Liver (tissue), 9 donors: Measurements from ENCODE around the gene ANKRD11. TPM values are rescaled to one million over a fixed set of nuclear protein-coding genes. Genes with fewer than 3 reads are reported as not detected.
A peak's percentile ranks its signal among the peaks of the same experiment; 100 is the strongest.

Source experiments
- DNase-seq: peaks from one replicate; pipeline ENCODE4 v3.0.0-alpha.2; 2017; ENCODE audit warnings: low spot score
- H3K27ac ChIP-seq, 2 donors: one replicate each; pipeline ENCODE4 v1.7.0; 2013; ENCODE audit warnings: inconsistent platforms in 2 of 2, low read length in 2 of 2, control low read depth in 1 of 2, low read depth in 1 of 2, mild to moderate bottlenecking in 1 of 2
- H3K27me3 ChIP-seq, 4 donors: one replicate each; pipeline versions ENCODE4 v1.6.1 to v1.7.0; 2013; ENCODE audit warnings: low read length in 3 of 4, inconsistent platforms in 1 of 4, mild to moderate bottlenecking in 1 of 4, moderate library complexity in 1 of 4; ENCODE audit not compliant: control insufficient read depth in 4 of 4, insufficient read depth in 4 of 4
- H3K36me3 ChIP-seq, 4 donors: one replicate each; pipeline versions ENCODE4 v1.6.1 to v1.7.0; 2013; ENCODE audit warnings: low read length in 3 of 4, mild to moderate bottlenecking in 3 of 4, low read depth in 1 of 4, moderate library complexity in 1 of 4; ENCODE audit not compliant: control insufficient read depth in 4 of 4, insufficient read depth in 3 of 4
- H3K4me1 ChIP-seq, 4 donors: one replicate each; pipeline versions ENCODE4 v1.6.1 to v1.7.0; 2013; ENCODE audit warnings: low read length in 3 of 4, mild to moderate bottlenecking in 3 of 4, moderate library complexity in 1 of 4; ENCODE audit not compliant: control insufficient read depth in 4 of 4, insufficient read depth in 4 of 4
- H3K4me3 ChIP-seq, 3 donors: one replicate each; pipeline versions ENCODE4 v1.6.1 to v1.7.0; 2013; ENCODE audit warnings: low read length in 3 of 3, control low read depth in 1 of 3, low read depth in 1 of 3, mild to moderate bottlenecking in 1 of 3
- H3K9ac ChIP-seq, 2 donors: one replicate each; pipeline ENCODE4 v1.7.0; 2013; ENCODE audit warnings: low read length in 2 of 2, mild to moderate bottlenecking in 2 of 2, moderate library complexity in 2 of 2, control low read depth in 1 of 2, low read depth in 1 of 2
- H3K9me3 ChIP-seq, 4 donors: one replicate each; pipeline versions ENCODE4 v1.6.1 to v1.7.0; 2013; ENCODE audit warnings: low read length in 3 of 4; ENCODE audit not compliant: control insufficient read depth in 4 of 4
- ATF3 ChIP-seq: IDR thresholded peaks from 2 replicates; pipeline ENCODE4 v1.6.1; 2016; ENCODE audit warnings: antibody characterized with exemption
- CTCF ChIP-seq: fragments of 150-350 bp; IDR thresholded peaks from 2 replicates; pipeline ENCODE4 v1.5.1; 2017; ENCODE audit warnings: improper control_type of control experiment, low read depth, low read length; ENCODE audit not compliant: missing input control
- EGR1 ChIP-seq, 2 donors: IDR thresholded peaks; 2 replicates each; pipeline ENCODE4 v1.6.1; 2016 to 2018; ENCODE audit warnings: antibody characterized with exemption in 2 of 2, low read depth in 2 of 2
- FOXA1 ChIP-seq: IDR thresholded peaks from 2 replicates; pipeline ENCODE4 v1.6.1; 2016; ENCODE audit warnings: antibody characterized with exemption
- FOXA2 ChIP-seq: IDR thresholded peaks from 2 replicates; pipeline ENCODE4 v1.6.1; 2016; ENCODE audit warnings: antibody characterized with exemption
- HNF4A ChIP-seq, 2 donors: conservative IDR thresholded peaks; 2 replicates each; pipeline ENCODE4 v1.6.1; 2016; ENCODE audit warnings: antibody characterized with exemption in 2 of 2, mild to moderate bottlenecking in 2 of 2
- HNF4G ChIP-seq: IDR thresholded peaks from 2 replicates; pipeline ENCODE4 v1.6.1; 2016; ENCODE audit warnings: antibody characterized with exemption
- JUND ChIP-seq, 2 donors: IDR thresholded peaks; 2 replicates each; pipeline ENCODE4 v1.6.1; 2016; ENCODE audit warnings: antibody characterized with exemption in 2 of 2
- MAX ChIP-seq: IDR thresholded peaks from 2 replicates; pipeline ENCODE4 v1.6.1; 2016; ENCODE audit warnings: antibody characterized with exemption
- NR2F2 ChIP-seq: IDR thresholded peaks from 2 replicates; pipeline ENCODE4 v1.6.1; 2016; ENCODE audit warnings: antibody characterized with exemption
- RAD21 ChIP-seq, 2 donors: IDR thresholded peaks; 2 replicates each; pipeline ENCODE4 v1.6.1; 2016; ENCODE audit warnings: antibody characterized with exemption in 2 of 2, mild to moderate bottlenecking in 2 of 2
- REST ChIP-seq: IDR thresholded peaks from 2 replicates; pipeline ENCODE4 v1.6.1; 2016; ENCODE audit warnings: antibody characterized with exemption, mild to moderate bottlenecking
- SP1 ChIP-seq: IDR thresholded peaks from 2 replicates; pipeline ENCODE4 v1.6.1; 2018; ENCODE audit warnings: antibody characterized with exemption, mild to moderate bottlenecking
- TAF1 ChIP-seq: conservative IDR thresholded peaks from 2 replicates; pipeline ENCODE4 v1.6.1; 2016; ENCODE audit warnings: antibody characterized with exemption, mild to moderate bottlenecking
- ZBTB33 ChIP-seq: IDR thresholded peaks from 2 replicates; pipeline ENCODE4 v1.6.1; 2016; ENCODE audit warnings: antibody characterized with exemption
- WGBS: extraction: QIAGEN DNeasy Blood & Tissue Kit; methylation state at CpG from one replicate; pipeline ENCODE4 v1.1.7; 2013; 5-methylcytosine and 5-hydroxymethylcytosine counted together
- polyA plus RNA-seq, 2 donors: library from polyadenylated mRNA; stranded (reverse) in 1 of 2; unstranded in 1 of 2; fragments of 200-250 nt in 1 of 2; fragments of >200 nt in 1 of 2; fragmentation: Nextera tagmentation in 1 of 2; extraction: Ambion mirVana in 1 of 2; gene quantifications; one replicate each; pipeline versions ENCODE4 v1.2.1 to v1.2.3, GENCODE V29; 2013 to 2015
- total RNA-seq, 2 donors: library from RNA; depleted of rRNA; stranded (reverse); fragments of >200 nt; gene quantifications; one replicate each; pipeline ENCODE4 v1.2.3, GENCODE V29; 2014
- donor health status: healthy.
- donor health status: healthy.
- donor health status: healthy.
- donor health status: healthy.
- donor health status: healthy.

Gene ANKRD11
- total and polyA plus RNA-seq, 4 donors: 16.3 to 55.1 (median 28.0) TPM

- TF ChIP-seq REST (no peak), NR2F2 (no peak), EGR1 (IDR thresholded peaks at IDR 0.05; ENCODE audit: low read depth in 2 of 2) (no peak), HNF4A (conservative IDR thresholded peaks at IDR 0.05) (peak; percentile 24 to 49), FOXA1 (no peak), RAD21 (IDR thresholded peaks at IDR 0.05) (peak in 1 of 2 donors; percentile 32), HNF4G (peak; percentile 19), TAF1 (no peak)
- peak overlapping the region; percentile 87 to 90 for H3K27ac ChIP-seq
- peaks cover 0 to 28% (median 23%) of the 10 kb centered on the region in 4 donors for H3K4me1 ChIP-seq
- H3K4me3 ChIP-seq: peak overlapping the region; percentile 70 to 92 (median 87)
- peaks cover 0 to 3% (median under 1%) of the 10 kb centered on the region in 4 donors for H3K36me3 ChIP-seq
- DNase-seq: no peak
- 3% methylated on average over 22 of the region's 22 CpGs for WGBS
- no peaks in the 10 kb centered on the region for H3K9me3 ChIP-seq
- H3K9ac ChIP-seq: peak overlapping the region; percentile 52 to 82
- H3K27me3 ChIP-seq: no peaks in the 10 kb centered on the region
These were observed 993 bp upstream of the ANKRD11 start for GRCh38 chr16:89491238-89491869.

GRCh38 chr16:89489898-89490438 lies 393 bp downstream of the ANKRD11 start:
- H3K9me3 ChIP-seq: no peaks in the 10 kb centered on the region
- H3K4me1 ChIP-seq: peaks cover 1 to 40% (median 37%) of the 10 kb centered on the region in 4 donors
- no peaks in the 10 kb centered on the region for H3K27me3 ChIP-seq
- peak overlapping the region; percentile 41 to 97 (median 47) for H3K4me3 ChIP-seq
- under 1% methylated on average over 81 of the region's 81 CpGs for WGBS
- H3K9ac ChIP-seq: no peak overlapping the region
- DNase-seq: peak; percentile 39
- TF ChIP-seq TAF1: no peak
- no peak for TF ChIP-seq FOXA2
- TF ChIP-seq EGR1 (IDR thresholded peaks at IDR 0.05; ENCODE audit: low read depth in 2 of 2): no peak
- TF ChIP-seq FOXA1: no peak
- peak overlapping the region; percentile 77 to 79 for H3K27ac ChIP-seq
- H3K36me3 ChIP-seq: peaks cover 0 to 3% (median 0%) of the 10 kb centered on the region in 4 donors

GRCh38 chr16:89489040-89489897 lies 1.1 kb downstream of the ANKRD11 start:
- WGBS: under 1% methylated on average over 71 of the region's 71 CpGs
- Histone ChIP-seq H3K4me1 (peaks cover 3 to 46% (median 42%) of the 10 kb centered on the region in 4 donors), H3K9ac (peak overlapping the region; percentile 74 to 82), H3K4me3 (peak overlapping the region; percentile 15 to 97 (median 52)), H3K27me3 (no peaks in the 10 kb centered on the region), H3K9me3 (no peaks in the 10 kb centered on the region), H3K36me3 (peaks cover 0 to 3% (median 0%) of the 10 kb centered on the region in 4 donors), H3K27ac (peak overlapping the region; percentile 77 to 79)
- DNase-seq: peak; percentile 72
- TF ChIP-seq HNF4A (conservative IDR thresholded peaks at IDR 0.05): peak in 1 of 2 donors; percentile 16
- TF ChIP-seq JUND (IDR thresholded peaks at IDR 0.05): no peak
- peak; percentile 53 for TF ChIP-seq NR2F2
- peak; percentile 44 for TF ChIP-seq SP1
- peak; percentile 50 for TF ChIP-seq MAX
- TF ChIP-seq ZBTB33: no peak
- TF ChIP-seq RAD21 (IDR thresholded peaks at IDR 0.05): peak; percentile 52 to 74
- no peak for TF ChIP-seq EGR1 (IDR thresholded peaks at IDR 0.05; ENCODE audit: low read depth in 2 of 2)
- TF ChIP-seq CTCF: peak; percentile 38
- TF ChIP-seq TAF1: peak; percentile 25
- peak; percentile 92 for TF ChIP-seq ATF3
